Stimulated activated CD4-positive, alpha-beta T cell treated with anti-CD3 and anti-CD28 coated beads, Interleukin-15, amount 100 ng/mL, for 24 hours (primary cell): Measurements from ENCODE around the gene GJA3.

Experiments used
- DNase-seq: peaks from one replicate; pipeline ENCODE4 v3.0.0-alpha.2; 2020

Gene GJA3

GRCh38 chr13:20126541-20127261 lies 34.2 kb downstream of the GJA3 start:
- no peak for DNase-seq

GRCh38 chr13:20125783-20126165 lies 35.1 kb downstream of the GJA3 start:
- no peak for DNase-seq

GRCh38 chr13:20125129-20125782 lies 35.6 kb downstream of the GJA3 start:
- DNase-seq: no peak

GRCh38 chr13:20124303-20124702 lies 36.5 kb downstream of the GJA3 start:
- no peak for DNase-seq

GRCh38 chr13:20121159-20121525 lies 39.7 kb downstream of the GJA3 start:
- no peak for DNase-seq

- no peak for DNase-seq
These were observed 40.9 kb downstream of the GJA3 start for GRCh38 chr13:20119960-20120359.

- DNase-seq: peak; percentile 41
These were observed 42.3 kb downstream of the GJA3 start for GRCh38 chr13:20118268-20119140.

- DNase-seq: no peak
These were observed 44.6 kb downstream of the GJA3 start for GRCh38 chr13:20116213-20116612.

- no peak for DNase-seq
These were observed 46.7 kb downstream of the GJA3 start for GRCh38 chr13:20114066-20114610.

- DNase-seq: no peak
These were observed 51.8 kb downstream of the GJA3 start for GRCh38 chr13:20109037-20109436.

GRCh38 chr13:20106742-20107141 lies 54.1 kb downstream of the GJA3 start:
- no peak for DNase-seq

GRCh38 chr13:20105161-20105689 lies 55.6 kb downstream of the GJA3 start:
- DNase-seq: no peak

- DNase-seq: no peak
These were observed 58.2 kb downstream of the GJA3 start for GRCh38 chr13:20102525-20103180.

GRCh38 chr13:20101467-20102316 lies 59.2 kb downstream of the GJA3 start:
- no peak for DNase-seq

- no peak for DNase-seq
These were observed 61.5 kb downstream of the GJA3 start for GRCh38 chr13:20099319-20099718.

- DNase-seq: no peak
These were observed 66.9 kb downstream of the GJA3 start for GRCh38 chr13:20093951-20094350.

GRCh38 chr13:20090349-20090748 lies 70.5 kb downstream of the GJA3 start:
- DNase-seq: no peak
